Smooth muscle cell (in vitro differentiated cells): ENCODE data around the gene FGF3. TPM values are rescaled to one million over a fixed set of nuclear protein-coding genes. Genes with fewer than 3 reads are reported as not detected.

Experiments
- DNase-seq: peaks from one replicate; lab custom pipeline; 2025; ENCODE audit not compliant: unreplicated experiment; lab: John Stamatoyannopoulos, UW
- H2AFZ ChIP-seq: fragments of 200-600 bp; sonication (generic); 2 replicates; pipeline ENCODE4 v1.6.0; 2016; ENCODE audit warnings: antibody characterized with exemption, low read depth, mild to moderate bottlenecking
- H3F3A ChIP-seq: fragments of 200-600 bp; sonication (generic); 2 replicates; pipeline ENCODE4 v1.6.0; 2017; ENCODE audit warnings: antibody characterized with exemption, low read depth
- H3K27ac ChIP-seq: fragments of 200-600 bp; sonication (generic); 2 replicates; pipeline ENCODE4 v1.5.1; 2016; ENCODE audit warnings: low read depth, mild to moderate bottlenecking
- H3K27me3 ChIP-seq: fragments of 200-600 bp; sonication (generic); 2 replicates; pipeline ENCODE4 v1.6.1; 2016; ENCODE audit warnings: low read depth, mild to moderate bottlenecking
- H3K36me3 ChIP-seq: fragments of 200-600 bp; sonication (generic); 2 replicates; pipeline ENCODE4 v1.5.1; 2016; ENCODE audit warnings: low read depth
- H3K4me1 ChIP-seq: fragments of 200-600 bp; sonication (generic); 2 replicates; pipeline ENCODE4 v1.5.1; 2016; ENCODE audit warnings: low read depth
- H3K4me2 ChIP-seq: fragments of 200-600 bp; sonication (generic); 2 replicates; pipeline ENCODE4 v1.6.0; 2016; ENCODE audit warnings: mild to moderate bottlenecking
- H3K4me3 ChIP-seq: fragments of 200-600 bp; sonication (generic); 2 replicates; pipeline ENCODE4 v1.5.1; 2016; ENCODE audit warnings: mild to moderate bottlenecking
- H3K79me2 ChIP-seq: fragments of 200-600 bp; sonication (generic); 2 replicates; pipeline ENCODE4 v1.6.0; 2016; ENCODE audit warnings: low read depth, mild to moderate bottlenecking
- H3K9ac ChIP-seq: fragments of 200-600 bp; sonication (generic); 2 replicates; pipeline ENCODE4 v1.6.0; 2016; ENCODE audit warnings: low read depth
- H3K9me3 ChIP-seq: fragments of 200-600 bp; sonication (generic); replicated peaks from 2 replicates; pipeline ENCODE4 v1.5.1; 2016; ENCODE audit warnings: low read depth
- H4K20me1 ChIP-seq: fragments of 200-600 bp; sonication (generic); 2 replicates; pipeline ENCODE4 v1.6.0; 2016; ENCODE audit warnings: low read depth
- CTCF ChIP-seq: fragments of 200-600 bp; sonication (generic); IDR thresholded peaks from 2 replicates; pipeline ENCODE4 v1.5.1; 2017; ENCODE audit warnings: borderline replicate concordance, mild to moderate bottlenecking, antibody characterized with exemption; ENCODE audit not compliant: insufficient read depth, poor library complexity, severe bottlenecking
- WGBS: methylation state at CpG from one replicate; pipeline ENCODE4 v1.1.7; 2016; ENCODE audit warnings: low lambda C conversion rate; 5-methylcytosine and 5-hydroxymethylcytosine counted together
- polyA plus RNA-seq: library from polyadenylated mRNA; unstranded; fragments of >200 nt; fragmentation: Nextera tagmentation; extraction: Ambion mirVana; gene quantifications from 2 replicates; pipeline ENCODE4 v1.2.1, GENCODE V29; 2016
- total RNA-seq: library from RNA; depleted of rRNA; stranded (reverse); fragments of >200 nt; gene quantifications from 2 replicates; pipeline ENCODE4 v1.2.3, GENCODE V29; 2014

Gene FGF3
- total and polyA plus RNA-seq, 2 experiments from 2014 or later = not detected

GRCh38 chr11:69803604-69804218, 15.5 kb downstream of the FGF3 start:
- H3K27ac ChIP-seq = no peak overlapping the region
- no peaks in the 10 kb centered on the region for H3K36me3 ChIP-seq

GRCh38 chr11:69803022-69803421, 16.2 kb downstream of the FGF3 start:
- no peak overlapping the region for H3K27ac ChIP-seq
- no peak overlapping the region for H3K4me3 ChIP-seq
- no peaks in the 10 kb centered on the region for H3K79me2 ChIP-seq
- H2AFZ ChIP-seq = no peak overlapping the region
- no peaks in the 10 kb centered on the region for H3K36me3 ChIP-seq
- TF ChIP-seq CTCF = no peak
- DNase-seq = no peak
- H4K20me1 ChIP-seq = no peaks in the 10 kb centered on the region
- H3K9ac ChIP-seq = no peak overlapping the region
- no peaks in the 10 kb centered on the region for H3K27me3 ChIP-seq
- WGBS = 86% methylated on average over 2 of the region's 2 CpGs
- no peaks in the 10 kb centered on the region for H3K9me3 ChIP-seq
- no peak overlapping the region for H3K4me2 ChIP-seq
- H3F3A ChIP-seq = no peaks in the 10 kb centered on the region
- no peaks in the 10 kb centered on the region for H3K4me1 ChIP-seq

More at GRCh38 chr11:69803604-69804218, 15.5 kb downstream of the FGF3 start:
- Histone ChIP-seq H3K4me3 (no peak overlapping the region), H2AFZ (no peak overlapping the region), H3K4me1 (peaks cover 5% of the 10 kb centered on the region), H3K79me2 (no peaks in the 10 kb centered on the region), H4K20me1 (no peaks in the 10 kb centered on the region), H3K27me3 (no peaks in the 10 kb centered on the region), H3K4me2 (no peak overlapping the region), H3K9me3 (no peaks in the 10 kb centered on the region), H3K9ac (no peak overlapping the region), H3F3A (no peaks in the 10 kb centered on the region)
- no peak for TF ChIP-seq CTCF
- no peak for DNase-seq

- Histone ChIP-seq H3K27me3 (no peaks in the 10 kb centered on the region), H3K4me3 (no peak overlapping the region), H4K20me1 (no peaks in the 10 kb centered on the region), H2AFZ (no peak overlapping the region), H3K27ac (no peak overlapping the region), H3K9ac (no peak overlapping the region), H3K79me2 (no peaks in the 10 kb centered on the region), H3K4me2 (no peak overlapping the region), H3K4me1 (no peaks in the 10 kb centered on the region), H3F3A (no peaks in the 10 kb centered on the region), H3K36me3 (no peaks in the 10 kb centered on the region), H3K9me3 (no peaks in the 10 kb centered on the region)
- no peak for TF ChIP-seq CTCF
- no peak for DNase-seq
- WGBS = 83% methylated on average over 1 of the region's 1 CpG
These were observed 16.6 kb downstream of the FGF3 start for GRCh38 chr11:69802590-69802989.
